HepG2 (cell line): ENCODE measurements around the gene TMEM178A. TPM values are rescaled to one million over a fixed set of nuclear protein-coding genes. Genes with fewer than 3 reads are reported as not detected.

ENCODE experiments used
- ADNP ChIP-seq: sonication (generic); formaldehyde crosslinking; IDR thresholded peaks from 2 replicates; pipeline ENCODE4 v1.4.0; 2020; ENCODE audit warnings: missing genetic modification reagents
- EHMT2 ChIP-seq: fragments of 200-600 bp; sonication (generic); IDR thresholded peaks from 2 replicates; pipeline ENCODE4 v1.7.0; 2017; ENCODE audit warnings: antibody characterized with exemption, low read depth, low read length, borderline replicate concordance
- FLYWCH1 ChIP-seq: sonication (generic); formaldehyde crosslinking; IDR thresholded peaks from 2 replicates; pipeline ENCODE4 v1.8.1; 2023; ENCODE audit warnings: mild to moderate bottlenecking, missing genetic modification reagents
- KDM5A ChIP-seq: fragments of 200-600 bp; sonication (generic); IDR thresholded peaks from 2 replicates; pipeline ENCODE4 v1.7.0; 2018; ENCODE audit warnings: antibody characterized with exemption, mild to moderate bottlenecking, low read length, borderline replicate concordance
- MAFK ChIP-seq, 2 experiments: IDR thresholded peaks in 1 of 2; conservative IDR thresholded peaks in 1 of 2; 2 replicates each; pipeline ENCODE4 v1.6.1; 2011; ENCODE audit warnings: improper control_type of control experiment in 2 of 2, low read length in 2 of 2
- MYC ChIP-seq: sonication (generic); formaldehyde crosslinking; IDR thresholded peaks from 2 replicates; pipeline ENCODE4 v1.9.0; 2021; ENCODE audit warnings: missing genetic modification reagents, borderline replicate concordance
- RORA ChIP-seq: sonication (generic); formaldehyde crosslinking; IDR thresholded peaks from 2 replicates; pipeline ENCODE4 v1.5.0; 2020; ENCODE audit warnings: mild to moderate bottlenecking, missing genetic modification reagents, moderate library complexity
- TRAFD1 ChIP-seq: sonication (generic); formaldehyde crosslinking; IDR thresholded peaks from 2 replicates; pipeline ENCODE4 v1.5.1; 2020; ENCODE audit warnings: missing genetic modification reagents, mild to moderate bottlenecking, borderline replicate concordance
- ZBTB20 ChIP-seq: sonication (generic); formaldehyde crosslinking; IDR thresholded peaks from 2 replicates; pipeline ENCODE4 v1.8.1; 2023; ENCODE audit warnings: missing genetic modification reagents, low read depth, mild to moderate bottlenecking, borderline replicate concordance
- ZC3H13 ChIP-seq: sonication (generic); formaldehyde crosslinking; IDR thresholded peaks from 2 replicates; pipeline ENCODE4 v1.8.1; 2023; ENCODE audit warnings: mild to moderate bottlenecking, missing genetic modification reagents, moderate library complexity
- ZNF512B ChIP-seq: sonication (generic); formaldehyde crosslinking; IDR thresholded peaks from 2 replicates; pipeline ENCODE4 v1.5.1; 2020; ENCODE audit warnings: missing genetic modification reagents, mild to moderate bottlenecking, borderline replicate concordance
- ZNF564 ChIP-seq: sonication (generic); formaldehyde crosslinking; IDR thresholded peaks from 2 replicates; pipeline ENCODE4 v1.8.1; 2023; ENCODE audit warnings: mild to moderate bottlenecking, missing genetic modification reagents
- ZNF691 ChIP-seq: sonication (generic); formaldehyde crosslinking; IDR thresholded peaks from 2 replicates; pipeline ENCODE4 v1.4.0; 2020; ENCODE audit warnings: missing genetic modification reagents, low read depth, mild to moderate bottlenecking, borderline replicate concordance
- ZNF746 ChIP-seq: sonication (generic); formaldehyde crosslinking; IDR thresholded peaks from 2 replicates; pipeline ENCODE4 v1.8.0; 2022; ENCODE audit warnings: mild to moderate bottlenecking, missing genetic modification reagents
- ZNF749 ChIP-seq: sonication (generic); formaldehyde crosslinking; IDR thresholded peaks from 2 replicates; pipeline ENCODE4 v1.8.0; 2022; ENCODE audit warnings: mild to moderate bottlenecking, missing genetic modification reagents, moderate library complexity, borderline replicate concordance
- polyA plus RNA-seq, 8 experiments: library from polyadenylated mRNA; depleted of rRNA in 3 of 8; stranded (reverse) in 7 of 8; unstranded in 1 of 8; fragments of >200 nt; fragmentation: Illumina TruSeq in 4 of 8; extraction: Trizol in 4 of 8; gene quantifications; 2 replicates each; pipeline versions ENCODE4 v1.2.1 to v1.2.3, GENCODE V29; 2011 to 2016; ENCODE audit warnings: low read depth in 4 of 8, missing spikeins in 1 of 8, mixed read lengths in 1 of 8; ENCODE audit not compliant: insufficient read depth in 1 of 8
- total RNA-seq, 5 experiments: library from RNA; depleted of rRNA; stranded (reverse); fragments of >200 nt; fragmentation: Illumina TruSeq; extraction: Trizol; gene quantifications; 2 replicates each; pipeline ENCODE4 v1.2.3, GENCODE V29; 2016; ENCODE audit warnings: low read depth in 1 of 5

TMEM178A gene
- total and polyA plus RNA-seq, 2 of the 13 experiments (the other 11 are each of a cell fraction or from before 2014, with no cell fraction given), result 0.38 to 3.3 TPM

- TF ChIP-seq MAFK (conservative IDR thresholded peaks at IDR 0.05 in 1 of 2, IDR thresholded peaks at IDR 0.05 in 1 of 2; ENCODE audit: low read length in 2 of 2), result no peak
- no peak for TF ChIP-seq ZNF749
- TF ChIP-seq ZNF746 (CRISPR knock-in tag), result no peak
- TF ChIP-seq FLYWCH1, result peak; percentile 56; the same call in 1 of the 2 replicates
- no peak for TF ChIP-seq ZC3H13
- no peak for TF ChIP-seq ZNF564
- peak; percentile 57; the same call in 1 of the 2 replicates for TF ChIP-seq ZNF512B (CRISPR knock-in tag)
- TF ChIP-seq MYC (CRISPR knock-in tag), result no peak
- no peak for TF ChIP-seq TRAFD1 (CRISPR knock-in tag)
- TF ChIP-seq ADNP (CRISPR knock-in tag), result no peak
- no peak for TF ChIP-seq ZBTB20
- TF ChIP-seq RORA, result no peak
- TF ChIP-seq EHMT2, result no peak
- TF ChIP-seq ZNF691, result no peak
- TF ChIP-seq KDM5A, result no peak
Measured at GRCh38 chr2:39666491-39667101, 879 bp downstream of the TMEM178A start (continued).
